ENCODE results near the gene WNT9B. TPM values are rescaled to one million over a fixed set of nuclear protein-coding genes. Genes with fewer than 3 reads are reported as not detected.

WNT9B gene
- total RNA-seq, 1 experiment from 2014 or later = 0.70 TPM

GRCh38 chr17:46802800-46803199 is 48.6 kb upstream of the WNT9B start:
- no peak overlapping the region for H3K56ac ChIP-seq (ENCODE audit: insufficient read length, low read depth, low read length)
- H2AK5ac ChIP-seq (ENCODE audit: insufficient read length, low read length) = no peak overlapping the region
- no peak overlapping the region for H2BK20ac ChIP-seq (ENCODE audit: low read depth, low read length, poor library complexity, severe bottlenecking)
- H3K27me3 ChIP-seq (ENCODE audit: insufficient read depth, low read length) = no peaks in the 10 kb centered on the region
- H3K23ac ChIP-seq (ENCODE audit: insufficient read length, low read depth, low read length) = no peak overlapping the region
- H3K18ac ChIP-seq (ENCODE audit: insufficient read length, low read depth, low read length) = no peak overlapping the region
- H4K91ac ChIP-seq (ENCODE audit: insufficient read length, low read depth, low read length) = no peak overlapping the region
- no peak overlapping the region for H3K9ac ChIP-seq (ENCODE audit: extremely low read depth, insufficient read length, low read length)
- no peak overlapping the region for H3K4ac ChIP-seq (ENCODE audit: low read depth, low read length)
- Mint-ChIP-seq H3K4me3 (no peak overlapping the region), H3K27me3 (ENCODE audit: low read depth) (no peaks in the 10 kb centered on the region; the same call in 1 of the 2 replicates), H3K4me1 (no peaks in the 10 kb centered on the region; a peak in 1 of 4 replicates), H3K9me3 (peaks cover 0 to 5% of the 10 kb centered on the region in 2 experiments; a peak in 3 of 5 replicates), H3K27ac (no peak overlapping the region), H3K36me3 (ENCODE audit: insufficient read depth in 1 of 3, low read depth in 3 of 3) (peaks cover 0 to 35% (median 0%) of the 10 kb centered on the region in 3 experiments; a peak in 2 of 7 replicates)
- no peak overlapping the region for H3K14ac ChIP-seq (ENCODE audit: insufficient read depth, low read length)
- no peak overlapping the region for H2AFZ ChIP-seq (ENCODE audit: low read length)
- no CpG with 5 or more reads among the region's 7 CpGs for WGBS (ENCODE audit: extremely low coverage, insufficient read length, low lambda C conversion rate)
- no peaks in the 10 kb centered on the region for H3K79me2 ChIP-seq (ENCODE audit: insufficient read depth, low read length)
- no peak overlapping the region for H4K8ac ChIP-seq (replicated peaks; ENCODE audit: insufficient read length, low read depth, low read length)
- no peak overlapping the region for H2BK12ac ChIP-seq (ENCODE audit: insufficient read length, low read depth, low read length)
- H3K4me2 ChIP-seq (ENCODE audit: insufficient read depth, insufficient read length, low read length) = no peak overlapping the region
- no peaks in the 10 kb centered on the region for H3K9me3 ChIP-seq (ENCODE audit: control insufficient read depth, low read depth, low read length)
- H3K23me2 ChIP-seq (ENCODE audit: insufficient read length, low read depth, low read length, poor library complexity, severe bottlenecking) = no peaks in the 10 kb centered on the region
- no peak for DNase-seq
- no peaks in the 10 kb centered on the region for H3K4me1 ChIP-seq (ENCODE audit: insufficient read depth, low read length)
- no peaks in the 10 kb centered on the region for H3K79me1 ChIP-seq (ENCODE audit: insufficient read depth, low read depth, low read length, poor library complexity, severe bottlenecking)
- H2BK5ac ChIP-seq (ENCODE audit: insufficient read length, low read length) = no peak overlapping the region
- H4K5ac ChIP-seq (ENCODE audit: insufficient read length, low read depth, low read length) = no peak overlapping the region
- no peak for TF ChIP-seq CTCF (conservative IDR thresholded peaks at IDR 0.05)
- H3T11ph ChIP-seq (ENCODE audit: low read length) = no peak overlapping the region
- H2BK15ac ChIP-seq (ENCODE audit: low read depth, low read length) = no peak overlapping the region
- H2BK120ac ChIP-seq (ENCODE audit: low read depth, low read length, poor library complexity, severe bottlenecking) = no peak overlapping the region
- H4K20me1 ChIP-seq (ENCODE audit: control insufficient read depth, insufficient read depth, insufficient read length) = no peaks in the 10 kb centered on the region
- H3K27ac ChIP-seq (ENCODE audit: insufficient read length, low read depth, low read length) = no peak overlapping the region
